ENCODE results near the gene OLIG1.

Gene OLIG1

DNA sequence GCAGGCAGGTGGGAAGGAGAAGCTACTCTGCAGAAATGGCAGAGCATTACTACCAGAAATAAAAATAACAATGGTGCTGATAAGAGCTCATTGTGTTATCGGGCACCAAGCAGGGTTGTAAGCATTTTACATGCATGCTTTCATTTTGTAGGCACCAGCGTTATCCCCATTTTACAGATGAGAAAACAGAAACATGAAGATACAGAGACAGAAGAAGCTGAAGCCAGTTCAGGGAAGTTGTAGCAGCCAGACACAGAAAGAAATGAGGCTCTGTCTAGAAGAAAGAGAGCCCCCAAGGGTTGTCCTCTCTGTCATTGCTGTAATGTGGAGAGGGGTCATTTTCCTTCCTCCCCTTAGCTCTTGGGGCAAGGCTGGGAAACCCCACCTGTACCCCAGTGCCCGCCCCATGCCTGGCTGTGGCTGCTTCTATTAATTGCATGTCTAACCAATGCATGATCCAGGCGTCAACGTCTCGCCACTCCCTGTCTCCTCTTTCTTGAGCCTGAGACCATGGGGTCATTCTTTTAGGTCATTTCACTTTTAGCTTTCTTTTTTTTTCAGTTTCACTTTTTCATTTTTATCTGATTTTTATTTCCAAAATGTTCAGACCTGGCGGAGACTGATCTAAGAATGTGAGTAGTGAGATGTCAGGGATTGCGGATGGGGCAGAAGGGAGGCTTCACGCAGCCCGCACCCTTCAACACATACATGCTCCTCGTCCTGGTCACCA, 6.8 kb downstream of the OLIG1 start:
- no peak for TF ChIP-seq ZFX (IDR thresholded peaks at IDR 0.05; ENCODE audit: borderline replicate concordance)
- TF ChIP-seq, protein P1, sequence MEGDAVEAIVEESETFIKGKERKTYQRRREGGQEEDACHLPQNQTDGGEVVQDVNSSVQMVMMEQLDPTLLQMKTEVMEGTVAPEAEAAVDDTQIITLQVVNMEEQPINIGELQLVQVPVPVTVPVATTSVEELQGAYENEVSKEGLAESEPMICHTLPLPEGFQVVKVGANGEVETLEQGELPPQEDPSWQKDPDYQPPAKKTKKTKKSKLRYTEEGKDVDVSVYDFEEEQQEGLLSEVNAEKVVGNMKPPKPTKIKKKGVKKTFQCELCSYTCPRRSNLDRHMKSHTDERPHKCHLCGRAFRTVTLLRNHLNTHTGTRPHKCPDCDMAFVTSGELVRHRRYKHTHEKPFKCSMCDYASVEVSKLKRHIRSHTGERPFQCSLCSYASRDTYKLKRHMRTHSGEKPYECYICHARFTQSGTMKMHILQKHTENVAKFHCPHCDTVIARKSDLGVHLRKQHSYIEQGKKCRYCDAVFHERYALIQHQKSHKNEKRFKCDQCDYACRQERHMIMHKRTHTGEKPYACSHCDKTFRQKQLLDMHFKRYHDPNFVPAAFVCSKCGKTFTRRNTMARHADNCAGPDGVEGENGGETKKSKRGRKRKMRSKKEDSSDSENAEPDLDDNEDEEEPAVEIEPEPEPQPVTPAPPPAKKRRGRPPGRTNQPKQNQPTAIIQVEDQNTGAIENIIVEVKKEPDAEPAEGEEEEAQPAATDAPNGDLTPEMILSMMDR (IDR thresholded peaks at IDR 0.05) = no peak
- no peak overlapping the region for H3K27ac ChIP-seq

DNA sequence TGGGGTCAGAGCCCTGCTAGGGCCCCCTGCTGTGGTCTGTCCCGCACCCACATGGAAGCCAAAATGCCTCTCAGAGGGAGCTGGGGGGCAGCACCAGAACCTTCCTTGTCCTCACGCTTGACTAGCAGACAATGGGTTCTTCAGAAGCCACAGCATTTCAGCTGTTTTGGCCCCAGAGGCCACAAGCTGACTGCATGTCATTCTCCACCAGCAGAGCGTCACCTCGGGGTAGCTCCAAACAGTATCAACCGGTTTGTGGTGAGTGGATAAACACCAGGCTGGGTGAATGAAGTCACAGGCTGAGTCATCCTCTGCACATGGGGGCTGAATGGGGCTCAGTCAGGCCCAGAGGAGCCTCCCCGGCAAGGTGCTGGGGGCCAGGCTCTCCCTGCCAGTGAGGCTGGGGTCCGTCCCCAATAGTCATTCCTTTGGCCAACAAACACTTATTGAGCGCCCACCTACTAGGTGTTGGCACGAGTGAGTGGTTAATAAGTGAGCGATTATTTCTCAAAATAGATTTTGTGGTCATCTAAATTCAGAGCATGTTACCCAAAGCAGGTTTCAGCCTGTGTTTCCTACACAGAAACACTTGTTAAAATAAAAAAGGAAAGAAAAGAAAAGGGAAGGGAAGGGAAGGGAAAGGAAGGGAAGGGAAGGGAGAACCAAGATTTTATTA, 9.1 kb downstream of the OLIG1 start:
- no peak overlapping the region for H3K27ac ChIP-seq
- TF ChIP-seq, protein P1 (IDR thresholded peaks at IDR 0.05) = no peak
- no peak for TF ChIP-seq ZFX (IDR thresholded peaks at IDR 0.05; ENCODE audit: borderline replicate concordance)

DNA sequence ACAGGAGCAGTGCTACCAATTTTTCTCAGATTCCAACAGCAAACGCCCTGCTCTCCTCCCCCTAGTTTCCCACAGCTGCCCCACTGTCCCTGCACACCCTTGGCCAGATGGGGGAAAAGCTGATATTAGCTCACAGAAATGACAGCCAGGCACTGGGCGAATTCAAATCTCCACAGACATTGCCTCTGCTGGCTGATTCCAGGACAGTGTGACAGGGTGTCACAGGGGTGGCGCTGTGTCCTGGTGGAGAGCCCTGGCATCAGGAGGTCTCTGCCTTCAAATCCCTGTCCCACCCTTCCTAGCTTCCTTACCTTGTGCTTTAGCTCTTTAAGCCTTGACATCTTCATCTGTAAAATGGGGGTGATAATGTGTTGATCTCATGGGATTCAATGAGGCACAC, 10.4 kb downstream of the OLIG1 start:
- TF ChIP-seq, protein P1 (IDR thresholded peaks at IDR 0.05) = no peak
- no peak for TF ChIP-seq ZFX (IDR thresholded peaks at IDR 0.05; ENCODE audit: borderline replicate concordance)
- H3K27ac ChIP-seq = no peak overlapping the region

GRCh38 chr21:33080776-33081175, 10.8 kb downstream of the OLIG1 start:
- no peak overlapping the region for H3K27ac ChIP-seq
- no peak for TF ChIP-seq ZFX (IDR thresholded peaks at IDR 0.05; ENCODE audit: borderline replicate concordance)
- TF ChIP-seq, protein P1 (IDR thresholded peaks at IDR 0.05) = no peak

DNA sequence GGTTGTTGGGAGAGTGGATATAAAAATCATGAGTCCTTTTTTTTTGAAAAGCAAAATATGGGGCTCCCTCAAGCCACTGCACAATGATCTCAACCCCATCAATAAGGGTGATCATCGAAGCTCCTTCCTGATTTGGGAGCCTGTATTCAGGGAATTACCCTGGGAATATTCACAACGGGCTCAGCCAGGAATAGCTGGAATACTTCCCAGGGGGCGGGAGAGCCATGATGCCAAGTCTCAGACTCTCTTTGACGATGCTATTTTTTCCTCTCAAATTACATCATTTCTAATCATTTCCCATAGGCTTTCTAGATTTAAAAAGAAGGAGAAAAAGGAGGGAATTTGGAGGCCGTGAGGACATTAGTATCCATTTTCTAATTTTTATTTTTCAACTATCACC, 18.4 kb downstream of the OLIG1 start:
- TF ChIP-seq, protein P1 (IDR thresholded peaks at IDR 0.05) = no peak
- TF ChIP-seq ZFX (IDR thresholded peaks at IDR 0.05; ENCODE audit: borderline replicate concordance) = no peak
- no peak overlapping the region for H3K27ac ChIP-seq

- H3K27ac ChIP-seq = no peak overlapping the region
- no peak for TF ChIP-seq ZFX (IDR thresholded peaks at IDR 0.05; ENCODE audit: borderline replicate concordance)
- TF ChIP-seq, protein P1 (IDR thresholded peaks at IDR 0.05) = no peak
These were observed 19.6 kb downstream of the OLIG1 start for GRCh38 chr21:33089395-33090119.

Measured in 22Rv1 (cell line).